ENCODE data around the gene KY.

KY gene

GRCh38 chr3:134667956-134668355, 17.1 kb upstream of the KY start:
- DNase-seq = no peak

- DNase-seq = no peak
Measured at GRCh38 chr3:134667406-134667805, 16.6 kb upstream of the KY start.

- no peak for DNase-seq
Measured at GRCh38 chr3:134666885-134667284, 16.1 kb upstream of the KY start.

- DNase-seq = no peak
Measured at GRCh38 chr3:134666466-134666865, 15.6 kb upstream of the KY start.

GRCh38 chr3:134666052-134666451, 15.2 kb upstream of the KY start:
- no peak for DNase-seq

GRCh38 chr3:134665243-134665642, 14.4 kb upstream of the KY start:
- DNase-seq = no peak

GRCh38 chr3:134663721-134664456, 13.1 kb upstream of the KY start:
- no peak for DNase-seq

GRCh38 chr3:134660046-134660441, 9.2 kb upstream of the KY start:
- no peak for DNase-seq

- DNase-seq = no peak
Measured at GRCh38 chr3:134659391-134660045, 8.7 kb upstream of the KY start.

- no peak for DNase-seq
Measured at GRCh38 chr3:134658555-134658954, 7.7 kb upstream of the KY start.

GRCh38 chr3:134656211-134656800, 5.5 kb upstream of the KY start:
- no peak for DNase-seq

- no peak for DNase-seq
Measured at GRCh38 chr3:134655706-134656105, 4.9 kb upstream of the KY start.

- DNase-seq = no peak
Measured at GRCh38 chr3:134654031-134654430, 3.2 kb upstream of the KY start.

GRCh38 chr3:134652886-134653630, 2.2 kb upstream of the KY start:
- DNase-seq = no peak

- no peak for DNase-seq
Measured at GRCh38 chr3:134652409-134652831, 1.6 kb upstream of the KY start.

GRCh38 chr3:134651347-134652041, 672 bp upstream of the KY start:
- DNase-seq = no peak

- DNase-seq = no peak
Measured at GRCh38 chr3:134649106-134649705, 1.6 kb downstream of the KY start.

- no peak for DNase-seq
Measured at GRCh38 chr3:134647902-134648760, 2.7 kb downstream of the KY start.

GRCh38 chr3:134646086-134646485, 4.7 kb downstream of the KY start:
- DNase-seq = no peak

- no peak for DNase-seq
Measured at GRCh38 chr3:134645515-134645914, 5.3 kb downstream of the KY start.

GRCh38 chr3:134644731-134645514, 5.9 kb downstream of the KY start:
- DNase-seq = no peak

Measured in CD4-positive, alpha-beta T cell treated with Interleukin-10 for 1 hour (primary cell).